Mammary epithelial cell (primary cell): Measurements from ENCODE around the gene PCCA.

Source experiments
- CTCF ChIP-seq, 2 donors: IDR thresholded peaks in 1 of 2; conservative IDR thresholded peaks in 1 of 2; 2 replicates each; pipeline ENCODE4 v1.5.1; 2011 to 2012; ENCODE audit warnings: inconsistent platforms in 2 of 2, low read length in 2 of 2, mild to moderate bottlenecking in 2 of 2, control low read depth in 1 of 2, low read depth in 1 of 2; ENCODE audit not compliant: insufficient read depth in 1 of 2; ENCODE audit errors: extremely low read depth in 1 of 2
- EZH2 ChIP-seq: IDR thresholded peaks from 2 replicates; pipeline ENCODE4 v1.6.1; 2012; ENCODE audit warnings: low read length, inconsistent platforms, borderline replicate concordance

DNA sequence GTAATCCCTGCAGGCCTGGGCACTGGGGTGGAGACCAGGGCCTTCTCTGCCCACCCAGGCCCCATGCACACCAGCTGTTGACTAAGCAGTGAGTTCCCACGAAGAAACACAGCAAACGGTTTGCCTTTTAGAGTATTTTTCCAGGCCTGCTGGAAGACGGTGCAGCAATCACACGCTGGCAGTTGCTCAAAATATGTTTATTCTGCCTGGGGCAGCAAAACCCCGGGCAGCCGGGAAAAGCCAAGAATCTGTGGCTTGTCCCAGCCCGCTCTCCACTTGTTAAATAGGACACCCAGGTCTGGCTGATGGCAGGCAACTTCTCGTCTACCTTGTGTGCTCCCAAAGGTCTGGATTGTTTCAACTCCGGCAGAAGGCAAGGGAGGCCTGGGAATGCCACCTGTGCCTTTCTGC lies 458.9 kb downstream of the PCCA start:
- no peak for TF ChIP-seq CTCF (conservative IDR thresholded peaks at IDR 0.05 in 1 of 2, IDR thresholded peaks at IDR 0.05 in 1 of 2; ENCODE audit: extremely low read depth in 1 of 2, insufficient read depth in 1 of 2, low read depth in 1 of 2, low read length in 2 of 2)
- TF ChIP-seq EZH2: no peak
